BLaER1 treated with 17β-estradiol and CSF1 and Interleukin-3, amounts not matched to agents 10 nM and 100 nM (cell line): ENCODE measurements around the gene HRK.

Source experiments
- H3K27ac ChIP-seq, 11 experiments: shearing (Covaris generic); formaldehyde crosslinking; 2 replicates each; pipeline ENCODE4 v1.8.1; 2022
- H3K27me3 ChIP-seq, 11 experiments: shearing (Covaris generic); formaldehyde crosslinking; 2 replicates each; pipeline ENCODE4 v1.8.1; 2022
- H3K36me3 ChIP-seq, 11 experiments: shearing (Covaris generic); formaldehyde crosslinking; 2 replicates each; pipeline ENCODE4 v1.8.1; 2022
- H3K4me1 ChIP-seq, 10 experiments: shearing (Covaris generic); formaldehyde crosslinking; 2 replicates each; pipeline ENCODE4 v1.8.1; 2022
- H3K4me2 ChIP-seq, 11 experiments: shearing (Covaris generic); formaldehyde crosslinking; 2 replicates each; pipeline ENCODE4 v1.8.1; 2022
- H3K4me3 ChIP-seq, 10 experiments: shearing (Covaris generic); formaldehyde crosslinking; 2 replicates each; pipeline ENCODE4 v1.8.1; 2022
- H3K9ac ChIP-seq, 11 experiments: shearing (Covaris generic); formaldehyde crosslinking; 2 replicates each; pipeline ENCODE4 v1.8.1; 2022
- H3K9me3 ChIP-seq, 11 experiments: shearing (Covaris generic); formaldehyde crosslinking; replicated peaks in 1 of 11; 2 replicates each; pipeline ENCODE4 v1.8.1; 2022
- H4K20me1 ChIP-seq, 11 experiments: shearing (Covaris generic); formaldehyde crosslinking; 2 replicates each; pipeline ENCODE4 v1.8.1; 2022
- Cebpa-rat ChIP-seq, 11 experiments: shearing (Covaris generic); IDR thresholded peaks; 2 replicates each; pipeline ENCODE4 v1.8.1; 2022

The HRK gene

DNA sequence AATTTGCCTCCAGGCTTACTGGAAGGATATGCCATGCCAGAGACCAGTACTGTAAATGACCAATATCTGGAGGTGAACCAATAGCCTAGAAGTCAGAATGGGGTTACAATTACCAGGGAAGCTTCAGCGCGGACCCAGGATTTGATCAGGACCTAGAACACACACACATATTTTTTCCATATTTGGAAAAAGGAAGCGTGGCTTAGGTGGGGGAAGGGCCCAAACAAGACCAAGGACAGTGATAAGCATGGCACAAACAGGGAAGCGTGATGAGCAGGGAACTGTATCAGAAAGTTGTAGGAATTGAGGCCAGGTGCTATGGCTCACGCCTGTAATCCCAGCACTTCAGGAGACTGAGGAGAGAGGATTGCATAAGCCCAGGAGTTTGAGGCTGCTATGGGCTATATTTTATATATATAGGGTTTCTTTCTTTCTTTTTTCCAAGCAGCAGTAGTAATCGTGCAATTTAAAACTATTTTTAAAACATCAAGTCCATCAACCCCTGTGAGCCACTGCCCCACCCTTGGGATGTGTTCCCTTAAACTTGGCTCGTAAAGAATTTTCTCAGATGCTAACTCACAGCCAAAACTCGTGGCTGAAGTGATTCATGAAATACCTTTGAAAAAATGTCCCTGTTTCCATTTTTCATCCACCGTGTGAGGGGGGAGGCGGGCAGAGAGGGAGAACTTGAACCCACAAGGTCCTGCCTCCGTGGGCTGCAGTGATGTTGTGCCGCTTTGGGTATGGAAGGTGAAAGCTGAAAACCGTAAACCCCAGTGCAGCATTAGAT, 16.7 kb downstream of the HRK start:
- TF ChIP-seq Cebpa-rat (IDR thresholded peaks at IDR 0.05) = no peak
- Histone ChIP-seq H3K36me3 (no peaks in the 10 kb centered on the region), H4K20me1 (no peaks in the 10 kb centered on the region; a peak in 4 of 22 replicates), H3K4me3 (no peak overlapping the region), H3K4me1 (peaks cover 28 to 55% (median 37%) of the 10 kb centered on the region in 10 experiments), H3K27me3 (no peaks in the 10 kb centered on the region), H3K27ac (peak overlapping the region in 1 of 11 experiments; percentile 56; a peak in 2 of 22 replicates), H3K9ac (no peak overlapping the region), H3K9me3 (no peaks in the 10 kb centered on the region), H3K4me2 (peak overlapping the region in 3 of 11 experiments; percentile 0 to 86 (median 85); a peak in 4 of 22 replicates)

DNA sequence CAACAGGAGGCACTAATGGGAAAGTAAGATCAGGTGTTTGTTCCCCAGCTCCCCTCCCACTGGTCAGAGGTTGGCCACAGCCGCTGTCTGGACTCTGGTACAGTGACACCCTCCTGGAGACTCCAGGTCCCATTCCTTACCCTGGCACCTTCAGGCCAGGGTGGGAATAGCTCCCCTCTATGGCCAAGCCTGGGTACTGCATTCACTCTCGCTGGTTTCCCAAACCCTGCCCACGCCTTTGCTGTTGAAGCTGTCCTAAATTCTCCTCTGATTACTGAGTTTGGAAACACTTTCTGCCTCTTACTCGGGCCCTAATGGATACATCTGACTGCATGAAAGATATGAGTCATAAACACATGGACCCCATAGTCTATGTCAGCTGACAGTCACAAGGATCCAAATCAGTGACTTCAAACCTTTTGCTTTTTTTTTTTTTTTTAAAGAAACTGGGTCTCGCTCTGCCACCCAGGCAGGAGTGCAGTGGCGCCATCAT, 17.9 kb downstream of the HRK start:
- Histone ChIP-seq H3K27me3 (no peaks in the 10 kb centered on the region), H3K4me3 (no peak overlapping the region), H4K20me1 (peaks cover 0 to 7% (median 0%) of the 10 kb centered on the region in 11 experiments; a peak in 5 of 22 replicates), H3K9ac (no peak overlapping the region; a peak in 1 of 22 replicates), H3K27ac (peak overlapping the region in 3 of 11 experiments; percentile 27 to 56 (median 46); a peak in 5 of 22 replicates), H3K9me3 (no peaks in the 10 kb centered on the region), H3K4me2 (peak overlapping the region in 2 of 11 experiments; percentile 85 to 86; a peak in 4 of 22 replicates), H3K4me1 (peaks cover 41 to 60% (median 46%) of the 10 kb centered on the region in 10 experiments), H3K36me3 (no peaks in the 10 kb centered on the region)
- TF ChIP-seq Cebpa-rat (IDR thresholded peaks at IDR 0.05) = no peak

DNA sequence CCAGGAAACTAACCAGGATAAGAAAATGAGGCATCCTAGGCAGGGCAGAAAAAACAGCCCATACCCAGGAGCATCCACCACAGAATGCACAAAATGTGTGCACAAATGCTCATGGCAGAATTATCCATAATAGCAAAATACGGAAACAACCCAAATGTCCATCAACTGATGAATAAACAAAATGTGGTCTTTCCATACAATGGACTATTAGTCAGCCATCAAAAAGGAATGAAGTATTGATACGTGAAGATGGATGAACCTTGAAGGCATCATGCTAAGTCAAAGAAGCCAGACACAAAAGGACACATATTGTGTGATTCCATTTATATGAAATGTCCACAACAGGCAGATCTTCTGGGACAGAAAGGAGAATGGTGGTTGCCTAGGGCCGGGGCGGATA, 19.1 kb downstream of the HRK start:
- Histone ChIP-seq H3K9ac (peak overlapping the region in 4 of 11 experiments; percentile 20 to 53 (median 40); a peak in 4 of 22 replicates), H3K4me1 (peaks cover 51 to 70% (median 57%) of the 10 kb centered on the region in 10 experiments), H3K36me3 (no peaks in the 10 kb centered on the region)

DNA sequence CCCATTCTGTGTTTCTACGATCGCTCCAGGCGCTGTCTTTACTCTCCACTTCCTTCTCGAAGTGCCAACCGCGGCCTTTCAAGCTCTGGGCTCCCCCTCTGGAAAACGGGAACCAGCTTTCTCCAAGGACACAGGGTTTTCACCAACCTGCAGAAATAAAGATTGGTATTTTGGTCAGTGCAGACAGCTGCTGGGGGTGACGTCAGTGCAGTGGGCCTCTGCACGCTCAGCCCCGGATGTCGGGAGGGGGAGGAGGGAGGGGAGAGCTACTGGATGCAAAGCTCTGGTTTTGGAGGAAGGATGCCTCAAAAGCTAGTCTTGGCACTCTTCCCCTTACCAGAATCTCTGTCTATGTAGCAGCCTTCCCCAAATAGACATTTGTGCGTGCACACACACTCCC, 19.9 kb downstream of the HRK start:
- H3K27ac ChIP-seq = peak overlapping the region in 4 of 11 experiments; percentile 15 to 45 (median 22); a peak in 4 of 22 replicates
- no peak for TF ChIP-seq Cebpa-rat (IDR thresholded peaks at IDR 0.05)
- H3K27me3 ChIP-seq = no peaks in the 10 kb centered on the region
- H3K4me3 ChIP-seq = no peak overlapping the region; a peak in 1 of 20 replicates
- no peaks in the 10 kb centered on the region for H3K9me3 ChIP-seq
- H3K4me1 ChIP-seq = peaks cover 51 to 72% (median 58%) of the 10 kb centered on the region in 10 experiments
- H3K4me2 ChIP-seq = peak overlapping the region; percentile 67 to 86 (median 79)
- H3K9ac ChIP-seq = peak overlapping the region in 3 of 11 experiments; percentile 20 to 53 (median 37); a peak in 3 of 22 replicates
- no peaks in the 10 kb centered on the region for H3K36me3 ChIP-seq
- peaks cover 0 to 7% (median 0%) of the 10 kb centered on the region in 11 experiments; a peak in 5 of 22 replicates for H4K20me1 ChIP-seq

More for the DNA sequence above, 19.1 kb downstream of the HRK start:
- Histone ChIP-seq H3K27me3 (no peaks in the 10 kb centered on the region), H3K4me3 (no peak overlapping the region), H4K20me1 (peaks cover 0 to 7% (median 0%) of the 10 kb centered on the region in 11 experiments; a peak in 5 of 22 replicates), H3K4me2 (peak overlapping the region; percentile 67 to 86 (median 79)), H3K9me3 (no peaks in the 10 kb centered on the region), H3K27ac (peak overlapping the region in 6 of 11 experiments; percentile 9 to 67 (median 35); a peak in 8 of 22 replicates)
- TF ChIP-seq Cebpa-rat (IDR thresholded peaks at IDR 0.05) = no peak

DNA sequence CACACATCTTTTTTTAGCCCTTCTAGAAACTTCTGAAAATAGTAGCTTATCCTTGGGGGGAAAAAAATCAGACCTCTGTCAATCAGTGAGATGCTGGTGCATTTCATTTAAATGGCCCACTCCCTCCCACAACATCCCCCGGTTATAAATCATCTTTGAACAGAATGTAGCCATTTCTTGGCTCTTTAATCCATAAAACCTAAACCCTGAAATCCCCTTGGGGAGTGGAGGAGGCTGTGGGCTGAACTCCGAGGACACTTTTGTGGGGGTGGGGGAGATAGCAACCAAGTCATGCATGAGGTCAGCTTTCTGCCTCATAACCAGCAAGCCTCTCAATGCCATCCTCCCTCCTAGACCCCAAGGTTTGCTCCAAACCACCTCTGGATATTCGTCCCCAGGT, 21.0 kb downstream of the HRK start:
- peak overlapping the region; percentile 67 to 86 (median 79) for H3K4me2 ChIP-seq

DNA sequence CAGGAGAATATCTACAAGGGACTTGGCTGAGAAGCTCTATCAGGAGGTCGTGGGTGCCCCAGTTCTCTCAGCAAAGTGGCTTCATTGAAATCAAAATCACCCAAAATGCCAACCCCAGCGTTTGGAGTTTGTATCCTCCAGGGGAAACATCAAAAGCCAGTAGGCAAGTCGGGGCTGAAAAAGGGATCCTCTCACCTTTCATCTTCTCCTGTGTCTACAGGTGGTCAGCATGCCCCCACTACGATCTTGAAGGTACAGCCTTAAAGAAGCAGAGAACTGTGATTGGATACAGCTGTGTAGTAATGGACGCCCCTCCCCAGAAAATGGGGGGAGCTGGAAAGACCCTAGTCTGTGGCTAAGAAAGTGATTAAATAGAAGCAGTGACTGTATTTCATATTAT, 22.2 kb downstream of the HRK start:
- TF ChIP-seq Cebpa-rat (IDR thresholded peaks at IDR 0.05) = no peak
- no peak overlapping the region for H3K9ac ChIP-seq
- no peaks in the 10 kb centered on the region for H3K9me3 ChIP-seq
- H3K36me3 ChIP-seq = no peaks in the 10 kb centered on the region
- H4K20me1 ChIP-seq = peaks cover 0 to 7% (median 0%) of the 10 kb centered on the region in 11 experiments; a peak in 5 of 22 replicates
- no peak overlapping the region for H3K4me3 ChIP-seq
- no peaks in the 10 kb centered on the region for H3K27me3 ChIP-seq
- H3K4me2 ChIP-seq = peak overlapping the region in 4 of 11 experiments; percentile 10 to 79 (median 76); a peak in 5 of 22 replicates
- H3K4me1 ChIP-seq = peaks cover 46 to 59% (median 54%) of the 10 kb centered on the region in 10 experiments
- H3K27ac ChIP-seq = no peak overlapping the region

More for the DNA sequence above, 21.0 kb downstream of the HRK start:
- H3K9ac ChIP-seq = no peak overlapping the region
- H3K9me3 ChIP-seq = no peaks in the 10 kb centered on the region
- peaks cover 0 to 7% (median 0%) of the 10 kb centered on the region in 11 experiments; a peak in 5 of 22 replicates for H4K20me1 ChIP-seq
- TF ChIP-seq Cebpa-rat (IDR thresholded peaks at IDR 0.05) = no peak
- H3K36me3 ChIP-seq = no peaks in the 10 kb centered on the region
- H3K27me3 ChIP-seq = no peaks in the 10 kb centered on the region
- H3K4me3 ChIP-seq = no peak overlapping the region
- no peak overlapping the region for H3K27ac ChIP-seq
- H3K4me1 ChIP-seq = peaks cover 51 to 71% (median 58%) of the 10 kb centered on the region in 10 experiments

DNA sequence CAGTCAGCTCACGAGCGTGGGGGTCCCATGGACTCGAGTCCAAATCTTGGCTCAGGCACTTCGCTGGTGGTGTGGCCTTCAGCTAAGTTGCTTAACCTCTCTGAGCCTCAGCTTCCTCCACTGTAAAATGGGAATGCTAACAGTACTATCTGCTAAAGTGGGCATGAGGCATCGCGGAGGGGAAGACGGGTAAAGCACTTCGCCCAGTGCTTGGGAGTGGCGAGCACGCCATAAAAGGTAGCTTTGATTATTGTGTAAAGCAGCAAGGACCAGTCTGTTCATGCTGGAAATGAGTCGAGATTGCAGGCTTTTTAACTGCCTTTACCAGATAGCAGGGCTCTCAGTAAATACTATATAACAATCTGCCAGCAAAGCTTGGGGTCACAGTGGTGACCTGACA, 24.5 kb downstream of the HRK start:
- H3K4me1 ChIP-seq = peaks cover 35 to 61% (median 51%) of the 10 kb centered on the region in 10 experiments

DNA sequence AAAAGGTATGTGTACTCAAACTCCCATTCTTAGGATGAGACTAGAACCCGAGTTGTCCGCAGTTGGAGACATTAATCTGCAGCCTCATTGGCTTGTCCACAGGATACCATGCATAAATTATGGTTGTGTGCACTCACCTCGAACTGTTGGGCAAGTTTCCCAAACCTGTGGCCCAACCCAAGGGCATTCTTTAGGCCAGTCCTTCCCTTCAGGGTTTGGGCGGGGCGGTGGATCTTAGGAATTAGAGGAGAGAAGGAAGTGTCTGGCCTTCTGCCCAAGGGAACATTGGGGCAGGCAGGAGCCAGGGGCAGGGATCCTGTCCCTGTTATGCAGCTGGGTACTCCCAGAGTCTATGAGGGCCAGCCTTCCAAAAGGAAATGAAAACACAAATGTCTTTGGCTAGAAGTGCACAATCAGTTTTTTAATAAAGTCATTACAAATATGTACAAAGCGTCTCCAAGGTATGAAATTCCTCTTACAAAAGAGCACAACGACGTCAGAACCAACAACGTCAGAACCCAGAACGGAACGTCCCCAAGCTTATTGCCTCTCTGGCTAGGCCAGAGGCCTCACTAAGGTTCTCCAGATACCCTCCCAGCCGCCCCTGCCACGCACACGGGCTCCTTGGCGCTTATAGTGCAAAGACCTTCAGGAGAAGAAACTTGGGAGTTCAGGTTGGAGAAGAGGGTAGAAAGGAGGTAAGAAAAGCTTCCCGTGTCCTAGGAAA, 25.3 kb downstream of the HRK start:
- peaks cover 0 to 7% (median 0%) of the 10 kb centered on the region in 11 experiments; a peak in 4 of 22 replicates for H4K20me1 ChIP-seq
- no peaks in the 10 kb centered on the region for H3K36me3 ChIP-seq
- TF ChIP-seq Cebpa-rat (IDR thresholded peaks at IDR 0.05) = no peak
- no peaks in the 10 kb centered on the region for H3K9me3 ChIP-seq
- H3K9ac ChIP-seq = no peak overlapping the region
- no peak overlapping the region for H3K27ac ChIP-seq
- H3K4me2 ChIP-seq = no peak overlapping the region
- H3K4me1 ChIP-seq = peaks cover 29 to 60% (median 49%) of the 10 kb centered on the region in 10 experiments
- H3K4me3 ChIP-seq = no peak overlapping the region
- no peaks in the 10 kb centered on the region for H3K27me3 ChIP-seq

More for the DNA sequence above, 24.5 kb downstream of the HRK start:
- TF ChIP-seq Cebpa-rat (IDR thresholded peaks at IDR 0.05) = no peak
- Histone ChIP-seq H3K9ac (no peak overlapping the region), H3K36me3 (no peaks in the 10 kb centered on the region), H3K27me3 (no peaks in the 10 kb centered on the region), H3K4me2 (peak overlapping the region in 1 of 11 experiments; percentile 71; a peak in 1 of 22 replicates), H3K9me3 (no peaks in the 10 kb centered on the region), H3K4me3 (no peak overlapping the region), H3K27ac (no peak overlapping the region), H4K20me1 (peaks cover 0 to 7% (median 0%) of the 10 kb centered on the region in 11 experiments; a peak in 5 of 22 replicates)
